GM21717 (cell line): ENCODE results near the gene CAB39L.

Experiments
- ATAC-seq: cut with Tn5 transposase; IDR thresholded peaks from one replicate; pipeline ENCODE4 v1.9.1; 2021; ENCODE audit warnings: mild to moderate bottlenecking, moderate library complexity; ENCODE audit not compliant: unreplicated experiment

CAB39L gene

GRCh38 chr13:49443357-49443703 is 534 bp downstream of the CAB39L start:
- no peak for ATAC-seq

GRCh38 chr13:49441846-49442245 is 2.0 kb downstream of the CAB39L start:
- no peak for ATAC-seq

- ATAC-seq = no peak
Observed at GRCh38 chr13:49441312-49441711, 2.6 kb downstream of the CAB39L start.

GRCh38 chr13:49439609-49440008 is 4.3 kb downstream of the CAB39L start:
- no peak for ATAC-seq

- no peak for ATAC-seq
Observed at GRCh38 chr13:49437705-49438104, 6.2 kb downstream of the CAB39L start.

- no peak for ATAC-seq
Observed at GRCh38 chr13:49436890-49437289, 7.0 kb downstream of the CAB39L start.

- no peak for ATAC-seq
Observed at GRCh38 chr13:49435992-49436391, 7.9 kb downstream of the CAB39L start.

GRCh38 chr13:49429121-49429520 is 14.7 kb downstream of the CAB39L start:
- no peak for ATAC-seq

- ATAC-seq = no peak
Observed at GRCh38 chr13:49428041-49428763, 15.7 kb downstream of the CAB39L start.

- no peak for ATAC-seq
Observed at GRCh38 chr13:49424011-49424560, 19.8 kb downstream of the CAB39L start.

- no peak for ATAC-seq
Observed at GRCh38 chr13:49421391-49421790, 22.5 kb downstream of the CAB39L start.

- ATAC-seq = no peak
Observed at GRCh38 chr13:49419276-49419675, 24.6 kb downstream of the CAB39L start.

- no peak for ATAC-seq
Observed at GRCh38 chr13:49418206-49418605, 25.7 kb downstream of the CAB39L start.

GRCh38 chr13:49417161-49417560 is 26.7 kb downstream of the CAB39L start:
- ATAC-seq = no peak

- ATAC-seq = no peak
Observed at GRCh38 chr13:49412749-49413148, 31.1 kb downstream of the CAB39L start.

- ATAC-seq = no peak
Observed at GRCh38 chr13:49411353-49411752, 32.5 kb downstream of the CAB39L start.

GRCh38 chr13:49410477-49410876 is 33.4 kb downstream of the CAB39L start:
- ATAC-seq = no peak

- ATAC-seq = no peak
Observed at GRCh38 chr13:49410006-49410405, 33.9 kb downstream of the CAB39L start.

- no peak for ATAC-seq
Observed at GRCh38 chr13:49409008-49409407, 34.9 kb downstream of the CAB39L start.

GRCh38 chr13:49407936-49408335 is 35.9 kb downstream of the CAB39L start:
- ATAC-seq = no peak

- no peak for ATAC-seq
Observed at GRCh38 chr13:49407068-49407467, 36.8 kb downstream of the CAB39L start.

- no peak for ATAC-seq
Observed at GRCh38 chr13:49404703-49405020, 39.2 kb downstream of the CAB39L start.
